ENCODE measurements around the gene PRKACG. TPM values are rescaled to one million over a fixed set of nuclear protein-coding genes. Genes with fewer than 3 reads are reported as not detected.

Gene PRKACG
- total RNA-seq, 4 donors from 2014 or later, result not detected

DNA sequence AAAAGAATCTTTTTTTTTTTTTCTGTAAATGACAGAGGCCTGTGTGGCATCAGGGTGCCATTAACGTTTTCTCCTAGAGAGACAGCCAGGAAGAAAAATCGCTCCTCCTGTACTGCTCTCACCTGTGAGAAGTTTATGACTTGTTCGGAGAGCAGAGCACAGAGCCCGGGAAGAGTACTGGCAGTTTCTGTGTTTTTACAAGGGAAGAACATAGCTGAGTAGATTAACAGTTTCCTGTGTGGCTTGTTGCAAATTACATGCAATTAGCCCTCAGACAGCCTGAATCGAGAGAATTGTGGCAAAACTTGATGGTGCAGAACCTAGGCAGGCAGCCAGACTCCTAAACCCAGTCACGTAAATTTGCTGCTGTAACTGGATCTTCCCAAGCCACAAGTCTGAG lies 32.1 kb downstream of the PRKACG start:
- TF ChIP-seq, protein P1, sequence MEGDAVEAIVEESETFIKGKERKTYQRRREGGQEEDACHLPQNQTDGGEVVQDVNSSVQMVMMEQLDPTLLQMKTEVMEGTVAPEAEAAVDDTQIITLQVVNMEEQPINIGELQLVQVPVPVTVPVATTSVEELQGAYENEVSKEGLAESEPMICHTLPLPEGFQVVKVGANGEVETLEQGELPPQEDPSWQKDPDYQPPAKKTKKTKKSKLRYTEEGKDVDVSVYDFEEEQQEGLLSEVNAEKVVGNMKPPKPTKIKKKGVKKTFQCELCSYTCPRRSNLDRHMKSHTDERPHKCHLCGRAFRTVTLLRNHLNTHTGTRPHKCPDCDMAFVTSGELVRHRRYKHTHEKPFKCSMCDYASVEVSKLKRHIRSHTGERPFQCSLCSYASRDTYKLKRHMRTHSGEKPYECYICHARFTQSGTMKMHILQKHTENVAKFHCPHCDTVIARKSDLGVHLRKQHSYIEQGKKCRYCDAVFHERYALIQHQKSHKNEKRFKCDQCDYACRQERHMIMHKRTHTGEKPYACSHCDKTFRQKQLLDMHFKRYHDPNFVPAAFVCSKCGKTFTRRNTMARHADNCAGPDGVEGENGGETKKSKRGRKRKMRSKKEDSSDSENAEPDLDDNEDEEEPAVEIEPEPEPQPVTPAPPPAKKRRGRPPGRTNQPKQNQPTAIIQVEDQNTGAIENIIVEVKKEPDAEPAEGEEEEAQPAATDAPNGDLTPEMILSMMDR (IDR thresholded peaks at IDR 0.05; ENCODE audit: low read depth), result no peak

DNA sequence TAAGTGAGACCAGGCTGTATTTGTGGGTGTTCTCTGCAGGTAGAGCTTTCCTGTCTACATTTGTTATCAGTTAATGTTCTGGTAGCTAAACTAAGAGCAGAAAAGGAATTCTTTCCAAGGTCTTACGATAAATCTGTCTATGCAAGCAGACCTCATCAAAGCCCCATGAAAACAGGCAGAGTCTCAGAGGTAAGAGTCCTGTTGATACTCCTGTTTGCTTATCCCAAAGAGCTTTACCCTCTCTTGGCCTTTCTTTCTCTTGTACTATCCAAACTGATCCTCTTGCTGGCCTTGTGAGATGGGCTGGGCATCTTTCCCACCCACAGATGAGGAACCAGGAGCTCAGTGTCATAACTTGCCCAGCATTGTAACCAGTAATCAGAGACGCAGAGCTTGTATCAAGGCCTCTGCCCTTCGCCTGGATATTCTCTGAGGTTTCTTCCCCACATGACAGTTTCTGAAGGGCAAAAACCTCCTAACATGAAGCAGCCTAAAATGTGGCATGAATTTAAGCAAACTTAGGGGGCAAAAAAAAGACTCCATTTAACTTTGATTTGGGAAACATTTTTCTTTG lies 33.5 kb downstream of the PRKACG start:
- TF ChIP-seq, protein P1 (IDR thresholded peaks at IDR 0.05; ENCODE audit: low read depth), result no peak

DNA sequence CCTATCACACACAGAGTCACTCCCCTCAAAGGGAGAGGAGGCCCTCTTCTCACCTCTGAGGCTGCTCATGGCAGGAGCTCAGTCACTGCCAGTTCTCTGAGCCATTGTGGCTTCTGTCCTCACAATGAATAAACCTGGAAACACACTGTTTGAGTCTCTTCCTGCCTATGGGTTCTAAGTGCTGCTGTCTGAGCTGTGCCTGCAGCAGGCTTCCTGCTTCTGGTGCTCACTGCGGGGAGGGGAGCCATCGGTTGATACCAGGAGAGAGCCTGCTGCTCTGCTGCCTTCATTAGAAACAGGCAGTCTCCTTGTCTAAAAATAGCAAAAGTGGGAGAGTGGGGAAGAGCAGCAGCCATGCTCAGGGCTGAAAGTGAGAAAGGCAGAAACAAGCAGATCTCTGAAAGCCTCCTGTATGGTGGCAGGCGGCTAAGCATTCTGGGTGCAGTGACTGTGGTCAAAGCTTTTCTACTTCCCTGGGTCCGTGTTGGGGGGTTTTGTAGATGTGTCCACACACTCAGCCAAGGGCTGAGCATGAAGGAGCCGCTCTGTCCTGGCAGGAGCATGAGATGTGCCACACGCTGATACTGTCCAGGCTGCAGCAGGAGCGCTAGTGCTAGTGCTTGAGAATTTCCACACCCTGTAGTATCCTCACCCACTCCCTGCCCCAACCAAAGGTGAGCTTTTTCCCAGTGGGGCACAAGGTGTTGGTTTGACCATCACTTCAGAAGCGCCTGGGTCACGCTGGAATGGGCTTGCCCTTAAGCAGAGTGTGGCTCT lies 34.2 kb downstream of the PRKACG start:
- TF ChIP-seq, protein P1 (IDR thresholded peaks at IDR 0.05; ENCODE audit: low read depth), result no peak

DNA sequence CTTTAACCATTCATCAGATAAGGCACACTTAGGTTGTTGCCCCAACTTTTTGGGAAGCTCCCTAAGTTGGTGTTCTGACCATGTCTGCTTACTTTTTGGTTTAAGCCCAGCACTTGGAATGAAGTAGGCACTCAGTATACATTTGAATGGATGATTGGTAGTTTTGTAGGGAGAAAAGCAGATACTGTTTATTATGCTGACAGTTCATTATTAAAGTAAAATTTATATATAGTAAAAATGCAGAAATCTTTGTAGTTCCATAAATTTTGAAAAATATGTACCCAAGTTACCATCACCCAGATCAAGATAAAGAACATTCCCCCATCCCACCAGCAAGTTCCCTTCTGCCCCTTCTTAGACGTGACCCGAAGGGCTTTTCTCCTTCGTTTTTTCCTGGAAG lies 35.4 kb downstream of the PRKACG start:
- TF ChIP-seq, protein P1 (IDR thresholded peaks at IDR 0.05; ENCODE audit: low read depth), result no peak

DNA sequence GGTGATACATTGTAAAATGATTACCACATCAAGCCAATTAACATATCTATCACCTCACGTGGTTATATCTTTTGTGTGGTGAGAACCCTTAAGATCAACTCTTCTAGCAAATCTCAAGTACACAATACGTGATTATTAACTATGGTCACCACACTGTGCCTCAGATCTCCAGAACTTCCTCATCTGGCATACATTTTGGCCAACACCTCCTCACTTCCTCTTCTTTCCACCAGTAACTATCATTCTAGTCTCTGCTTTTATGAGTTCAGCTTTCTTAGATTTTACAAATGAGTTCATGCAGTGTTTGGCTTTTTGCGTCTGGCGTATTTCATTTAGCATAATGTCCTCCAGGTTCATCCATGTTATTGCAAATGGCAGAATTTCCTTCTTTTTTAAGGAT lies 35.8 kb downstream of the PRKACG start:
- TF ChIP-seq, protein P1 (IDR thresholded peaks at IDR 0.05; ENCODE audit: low read depth), result no peak

DNA sequence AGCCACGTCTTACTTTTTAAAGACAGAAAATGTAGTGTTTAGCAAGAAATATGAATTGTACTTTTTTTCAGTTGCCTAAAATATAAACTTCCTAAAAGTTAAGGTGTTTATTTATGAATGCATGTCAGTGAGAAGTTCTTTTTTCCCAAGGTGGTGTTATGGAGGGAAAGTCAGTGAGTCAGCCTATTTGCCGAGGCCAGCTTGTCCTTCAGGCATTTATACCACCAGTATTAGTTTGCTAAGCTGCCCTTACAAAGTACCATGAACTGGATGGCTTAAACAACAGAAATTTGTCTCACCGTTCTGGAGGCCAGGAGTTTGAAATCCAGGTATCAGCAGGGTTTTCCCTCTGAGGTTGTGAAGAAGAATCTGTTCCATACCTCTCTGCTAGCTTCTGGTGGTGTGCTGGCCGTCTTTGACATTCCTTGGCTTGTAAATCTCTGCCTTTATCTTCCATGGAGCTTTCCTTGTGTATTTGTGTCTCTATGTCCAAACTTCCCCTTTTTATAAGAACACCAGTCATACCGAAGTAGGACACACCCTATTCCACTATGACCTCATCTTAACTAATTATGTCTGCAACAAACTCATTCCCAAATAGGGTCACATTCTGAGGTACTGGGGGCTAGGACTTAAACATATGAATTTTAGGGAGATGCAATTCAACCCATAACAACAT lies 38.4 kb downstream of the PRKACG start:
- TF ChIP-seq, protein P1 (IDR thresholded peaks at IDR 0.05; ENCODE audit: low read depth), result no peak

DNA sequence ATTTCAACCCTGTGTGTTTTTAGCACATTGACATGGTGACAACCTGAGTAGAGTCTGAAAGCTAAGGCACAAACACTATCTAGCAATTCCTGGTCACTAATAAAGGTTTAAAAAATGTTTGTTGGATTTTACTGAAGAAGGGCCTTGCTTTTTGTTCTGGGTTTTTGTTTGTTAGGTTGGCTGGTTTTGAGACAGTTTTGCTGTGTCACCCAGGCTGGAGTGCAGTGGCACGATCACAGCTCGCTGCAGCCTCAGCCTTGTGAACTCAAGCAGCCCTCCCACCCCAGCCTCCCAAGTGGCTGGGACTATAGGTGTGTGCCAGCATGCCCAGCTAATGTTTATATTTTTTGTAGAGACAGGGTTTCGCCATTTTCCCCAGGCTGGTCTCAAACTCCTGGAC lies 39.0 kb downstream of the PRKACG start:
- TF ChIP-seq, protein P1 (IDR thresholded peaks at IDR 0.05; ENCODE audit: low read depth), result no peak
